Measurements from ENCODE around the gene HIP1R. TPM values are rescaled to one million over a fixed set of nuclear protein-coding genes. Genes with fewer than 3 reads are reported as not detected.

HIP1R gene, protein sequence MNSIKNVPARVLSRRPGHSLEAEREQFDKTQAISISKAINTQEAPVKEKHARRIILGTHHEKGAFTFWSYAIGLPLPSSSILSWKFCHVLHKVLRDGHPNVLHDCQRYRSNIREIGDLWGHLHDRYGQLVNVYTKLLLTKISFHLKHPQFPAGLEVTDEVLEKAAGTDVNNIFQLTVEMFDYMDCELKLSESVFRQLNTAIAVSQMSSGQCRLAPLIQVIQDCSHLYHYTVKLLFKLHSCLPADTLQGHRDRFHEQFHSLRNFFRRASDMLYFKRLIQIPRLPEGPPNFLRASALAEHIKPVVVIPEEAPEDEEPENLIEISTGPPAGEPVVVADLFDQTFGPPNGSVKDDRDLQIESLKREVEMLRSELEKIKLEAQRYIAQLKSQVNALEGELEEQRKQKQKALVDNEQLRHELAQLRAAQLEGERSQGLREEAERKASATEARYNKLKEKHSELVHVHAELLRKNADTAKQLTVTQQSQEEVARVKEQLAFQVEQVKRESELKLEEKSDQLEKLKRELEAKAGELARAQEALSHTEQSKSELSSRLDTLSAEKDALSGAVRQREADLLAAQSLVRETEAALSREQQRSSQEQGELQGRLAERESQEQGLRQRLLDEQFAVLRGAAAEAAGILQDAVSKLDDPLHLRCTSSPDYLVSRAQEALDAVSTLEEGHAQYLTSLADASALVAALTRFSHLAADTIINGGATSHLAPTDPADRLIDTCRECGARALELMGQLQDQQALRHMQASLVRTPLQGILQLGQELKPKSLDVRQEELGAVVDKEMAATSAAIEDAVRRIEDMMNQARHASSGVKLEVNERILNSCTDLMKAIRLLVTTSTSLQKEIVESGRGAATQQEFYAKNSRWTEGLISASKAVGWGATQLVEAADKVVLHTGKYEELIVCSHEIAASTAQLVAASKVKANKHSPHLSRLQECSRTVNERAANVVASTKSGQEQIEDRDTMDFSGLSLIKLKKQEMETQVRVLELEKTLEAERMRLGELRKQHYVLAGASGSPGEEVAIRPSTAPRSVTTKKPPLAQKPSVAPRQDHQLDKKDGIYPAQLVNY
- 36.1 TPM in 2 replicates for total RNA-seq

DNA sequence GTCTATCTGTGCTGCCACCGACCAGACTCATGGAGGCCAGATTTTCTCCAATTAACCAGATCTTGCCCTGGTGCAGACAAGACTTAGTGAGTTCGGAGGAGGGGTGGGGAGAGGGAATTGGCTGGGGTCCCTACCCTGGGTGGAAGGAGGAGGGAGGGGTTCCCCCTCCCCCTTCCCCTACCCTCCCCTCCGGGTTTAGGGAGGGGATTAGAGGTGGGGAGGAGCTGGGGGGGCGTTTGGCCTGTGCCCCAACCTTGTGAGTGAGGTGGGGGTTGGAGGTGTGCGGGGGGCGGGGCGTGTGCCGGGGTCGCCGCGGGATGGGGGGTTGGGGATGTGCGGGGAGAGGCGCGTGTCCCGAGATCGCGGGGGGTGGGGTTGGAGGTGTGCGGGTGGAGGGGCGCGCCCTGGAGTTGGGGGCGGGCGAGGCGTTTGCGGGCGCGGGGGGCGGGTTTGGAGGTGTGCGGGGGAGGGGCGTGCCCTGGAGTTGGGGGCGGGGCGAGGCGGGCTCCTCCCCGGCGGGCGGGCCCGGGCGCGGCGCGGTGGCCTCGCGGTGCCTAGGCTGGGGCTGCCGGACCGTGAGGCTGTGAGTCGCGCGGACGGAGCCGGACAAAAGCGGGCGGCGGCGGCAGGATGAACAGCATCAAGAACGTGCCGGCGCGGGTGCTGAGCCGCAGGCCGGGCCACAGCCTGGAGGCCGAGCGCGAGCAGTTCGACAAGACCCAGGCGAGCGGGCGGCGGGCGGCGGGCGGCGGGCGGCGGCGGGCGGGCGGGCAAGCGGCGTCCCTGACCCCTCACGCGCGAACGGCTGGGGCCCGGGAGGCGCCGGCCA, at the start of gene HIP1R:
Gene HIP1R (plus strand): TSS at position 537 of the 829 bp plus-strand sequence. CDS start 94 bp downstream, at position 631.
- TF ChIP-seq, protein P1, sequence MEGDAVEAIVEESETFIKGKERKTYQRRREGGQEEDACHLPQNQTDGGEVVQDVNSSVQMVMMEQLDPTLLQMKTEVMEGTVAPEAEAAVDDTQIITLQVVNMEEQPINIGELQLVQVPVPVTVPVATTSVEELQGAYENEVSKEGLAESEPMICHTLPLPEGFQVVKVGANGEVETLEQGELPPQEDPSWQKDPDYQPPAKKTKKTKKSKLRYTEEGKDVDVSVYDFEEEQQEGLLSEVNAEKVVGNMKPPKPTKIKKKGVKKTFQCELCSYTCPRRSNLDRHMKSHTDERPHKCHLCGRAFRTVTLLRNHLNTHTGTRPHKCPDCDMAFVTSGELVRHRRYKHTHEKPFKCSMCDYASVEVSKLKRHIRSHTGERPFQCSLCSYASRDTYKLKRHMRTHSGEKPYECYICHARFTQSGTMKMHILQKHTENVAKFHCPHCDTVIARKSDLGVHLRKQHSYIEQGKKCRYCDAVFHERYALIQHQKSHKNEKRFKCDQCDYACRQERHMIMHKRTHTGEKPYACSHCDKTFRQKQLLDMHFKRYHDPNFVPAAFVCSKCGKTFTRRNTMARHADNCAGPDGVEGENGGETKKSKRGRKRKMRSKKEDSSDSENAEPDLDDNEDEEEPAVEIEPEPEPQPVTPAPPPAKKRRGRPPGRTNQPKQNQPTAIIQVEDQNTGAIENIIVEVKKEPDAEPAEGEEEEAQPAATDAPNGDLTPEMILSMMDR (IDR thresholded peaks at IDR 0.05; ENCODE audit: insufficient read depth, low read length, severe bottlenecking): no peak
- DNase-seq (ENCODE audit: low read depth): no peak
- no peaks in the 10 kb centered on the region for H3K36me3 ChIP-seq (ENCODE audit: control insufficient read depth, insufficient read depth, low read length)
- no peaks in the 10 kb centered on the region for H3K27me3 ChIP-seq (ENCODE audit: control insufficient read depth, insufficient read depth, low read length)
- no peak for FAIRE-seq
- peak within 1 kb of the TSS; percentile 73 for H3K4me3 ChIP-seq (ENCODE audit: low read depth, low read length)

DNA sequence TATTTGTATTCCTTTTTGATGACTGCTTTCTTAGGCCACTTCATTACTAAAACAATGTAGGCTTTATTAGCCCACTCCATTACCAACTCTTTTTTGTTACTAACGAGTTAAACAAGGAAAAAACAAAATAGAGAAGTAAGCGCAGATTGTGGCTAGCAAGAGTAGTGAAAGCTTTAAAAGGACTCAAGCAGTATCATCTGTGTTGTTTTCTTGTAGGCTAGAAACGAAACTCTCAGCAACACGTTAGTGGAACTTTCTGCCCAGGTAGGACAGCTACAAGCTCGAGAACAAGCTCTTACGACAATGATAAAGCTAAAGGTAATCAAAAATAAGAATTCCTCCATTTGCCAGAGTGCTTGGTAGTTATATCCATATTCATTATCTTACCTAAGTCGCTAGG, 49.8 kb upstream of the HIP1R start:
- H3K36me3 ChIP-seq (ENCODE audit: control insufficient read depth, insufficient read depth, low read length): no peaks in the 10 kb centered on the region
- no peaks in the 10 kb centered on the region for H3K27me3 ChIP-seq (ENCODE audit: control insufficient read depth, insufficient read depth, low read length)
- no peak for DNase-seq (ENCODE audit: low read depth)
- FAIRE-seq: no peak
- TF ChIP-seq, protein P1 (IDR thresholded peaks at IDR 0.05; ENCODE audit: insufficient read depth, low read length, severe bottlenecking): no peak
- no peak overlapping the region for H3K4me3 ChIP-seq (ENCODE audit: low read depth, low read length)

DNA sequence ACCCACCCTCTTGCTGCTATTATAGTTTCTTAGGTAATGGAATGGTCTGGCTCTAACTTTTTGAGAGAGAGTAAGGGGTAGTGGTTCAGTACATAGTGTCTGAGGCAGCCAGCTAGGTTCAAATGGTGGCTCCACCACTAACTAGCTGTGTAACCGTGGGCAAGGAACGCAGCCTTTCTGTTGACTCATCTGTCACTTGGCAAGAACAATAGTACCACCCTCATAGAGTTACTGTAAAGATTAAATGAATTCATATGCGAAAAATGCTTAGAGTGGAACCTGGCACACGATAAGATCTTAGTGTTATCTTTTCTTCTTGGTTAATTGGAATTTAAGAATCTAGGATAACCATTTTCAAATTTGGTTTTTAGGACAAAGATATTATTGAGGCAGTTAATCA, 46.9 kb upstream of the HIP1R start:
- no peak for FAIRE-seq
- Histone ChIP-seq H3K36me3 (ENCODE audit: control insufficient read depth, insufficient read depth, low read length) (no peaks in the 10 kb centered on the region), H3K4me3 (ENCODE audit: low read depth, low read length) (no peak overlapping the region), H3K27me3 (ENCODE audit: control insufficient read depth, insufficient read depth, low read length) (no peaks in the 10 kb centered on the region)
- DNase-seq (ENCODE audit: low read depth): peak; percentile 57
- TF ChIP-seq, protein P1 (IDR thresholded peaks at IDR 0.05; ENCODE audit: insufficient read depth, low read length, severe bottlenecking): no peak

DNA sequence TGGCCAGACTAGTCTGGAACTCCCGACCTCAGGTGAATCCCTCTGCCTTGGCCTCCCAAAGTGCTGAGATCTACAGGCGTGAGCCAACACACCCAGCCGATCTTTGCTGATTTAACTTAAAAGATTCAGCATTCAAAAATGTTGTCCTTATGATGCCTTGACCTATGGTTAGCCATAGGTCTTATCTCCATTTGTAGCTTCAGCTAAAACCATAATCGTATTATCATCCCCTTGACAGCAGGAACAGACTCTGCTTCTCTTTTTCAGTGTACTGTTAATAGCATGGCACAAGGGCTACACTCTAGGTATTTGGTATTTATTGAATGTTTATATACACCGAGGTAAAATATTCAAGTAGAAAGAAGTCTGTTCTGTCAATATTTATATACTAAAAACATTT, 45.6 kb upstream of the HIP1R start:
- Histone ChIP-seq H3K4me3 (ENCODE audit: low read depth, low read length) (no peak overlapping the region), H3K36me3 (ENCODE audit: control insufficient read depth, insufficient read depth, low read length) (no peaks in the 10 kb centered on the region), H3K27me3 (ENCODE audit: control insufficient read depth, insufficient read depth, low read length) (no peaks in the 10 kb centered on the region)
- TF ChIP-seq, protein P1 (IDR thresholded peaks at IDR 0.05; ENCODE audit: insufficient read depth, low read length, severe bottlenecking): no peak
- FAIRE-seq (no peak), DNase-seq (ENCODE audit: low read depth) (no peak)

DNA sequence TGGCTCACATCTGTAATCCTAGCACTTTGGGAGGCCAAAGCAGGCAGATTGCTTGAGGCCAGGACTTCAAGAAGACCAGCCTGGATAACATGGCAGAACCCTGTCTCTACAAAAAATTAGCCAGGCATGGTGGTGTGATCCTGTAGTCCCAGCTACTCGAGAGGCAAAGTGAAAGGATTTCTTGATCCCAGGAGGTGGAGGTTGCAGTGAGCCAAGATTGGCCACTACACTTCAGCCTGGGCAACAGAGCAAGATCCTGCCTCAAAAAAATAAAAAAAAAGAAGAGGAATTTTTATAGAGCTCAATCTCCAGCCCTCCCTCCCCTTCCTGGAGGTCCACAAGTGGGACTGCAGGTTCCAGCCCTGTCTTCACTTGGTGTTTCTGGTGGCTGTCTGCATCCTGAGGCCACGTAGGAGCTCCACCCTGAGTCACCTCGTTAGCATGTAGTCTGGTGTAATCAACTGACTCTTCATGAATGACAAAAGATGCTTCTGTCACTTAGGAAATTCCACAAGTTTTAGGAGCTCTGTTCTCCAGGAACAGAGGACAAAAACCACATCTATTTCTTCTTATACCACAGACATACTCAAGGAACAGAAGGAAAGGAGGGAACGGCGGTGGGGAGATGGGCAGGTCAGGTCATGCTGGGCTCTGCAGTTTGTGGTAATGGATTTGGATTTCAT, 44.7 kb upstream of the HIP1R start:
- TF ChIP-seq, protein P1 (IDR thresholded peaks at IDR 0.05; ENCODE audit: insufficient read depth, low read length, severe bottlenecking): no peak
- DNase-seq (ENCODE audit: low read depth): peak; percentile 58
- Histone ChIP-seq H3K27me3 (ENCODE audit: control insufficient read depth, insufficient read depth, low read length) (no peaks in the 10 kb centered on the region), H3K36me3 (ENCODE audit: control insufficient read depth, insufficient read depth, low read length) (no peaks in the 10 kb centered on the region), H3K4me3 (ENCODE audit: low read depth, low read length) (no peak overlapping the region)
- no peak for FAIRE-seq

Data from bronchial epithelial cell (primary cell).